GDM1 (cell line): ENCODE results near the gene CHRNE.

Source experiments
- DNase-seq: peaks from one replicate; lab custom pipeline; 2025; lab: John Stamatoyannopoulos, UW

Gene CHRNE

GRCh38 chr17:4903051-4903818 is at the start of gene CHRNE:
CHRNE (minus strand) TSS chr17:4903098; CDS start chr17:4903063, 35 bp downstream.
- peak; percentile 43 for DNase-seq

GRCh38 chr17:4951486-4951885 is 48.6 kb upstream of the CHRNE start:
- no peak for DNase-seq

- no peak for DNase-seq
These were observed 47.9 kb upstream of the CHRNE start, which contains the start of gene ENO3 for GRCh38 chr17:4950746-4951204. ENO3 (plus strand) TSS chr17:4951119; CDS start chr17:4951830, 711 bp downstream.

GRCh38 chr17:4950075-4950745 is 47.3 kb upstream of the CHRNE start:
- DNase-seq = no peak

GRCh38 chr17:4949321-4950074 is 46.6 kb upstream of the CHRNE start:
- DNase-seq = peak; percentile 40

- peak; percentile 90 for DNase-seq
These were observed 46.0 kb upstream of the CHRNE start for GRCh38 chr17:4948931-4949320.

GRCh38 chr17:4948166-4948930 is 45.5 kb upstream of the CHRNE start, which contains the start of gene PFN1:
PFN1 (minus strand) TSS chr17:4948530; CDS start chr17:4948394, 136 bp downstream.
- DNase-seq = peak; percentile 86

GRCh38 chr17:4947411-4948165 is 44.7 kb upstream of the CHRNE start:
- DNase-seq = peak; percentile 43

GRCh38 chr17:4947010-4947410 is 44.1 kb upstream of the CHRNE start:
- peak; percentile 31 for DNase-seq

- no peak for DNase-seq
These were observed 43.5 kb upstream of the CHRNE start for GRCh38 chr17:4946312-4946976.

- DNase-seq = no peak
These were observed 43.0 kb upstream of the CHRNE start for GRCh38 chr17:4945944-4946280.

GRCh38 chr17:4945176-4945943 is 42.5 kb upstream of the CHRNE start:
- peak; percentile 52 for DNase-seq

GRCh38 chr17:4944554-4945175 is 41.8 kb upstream of the CHRNE start:
- DNase-seq = no peak

GRCh38 chr17:4944163-4944553 is 41.3 kb upstream of the CHRNE start:
- DNase-seq = peak; percentile 68

- no peak for DNase-seq
These were observed 40.0 kb upstream of the CHRNE start for GRCh38 chr17:4942760-4943508.

GRCh38 chr17:4941319-4941610 is 38.4 kb upstream of the CHRNE start:
- DNase-seq = no peak

GRCh38 chr17:4940555-4941318 is 37.8 kb upstream of the CHRNE start:
- peak; percentile 14 for DNase-seq
